HEK293T (cell line): ENCODE measurements around the gene FZD2.
"Not testable (repeated sequence)": the region's sequence is repeated elsewhere in the genome, so short reads cannot be mapped to it uniquely, and the experiment has no call there.

Experiments
- CTCF ChIA-PET: fragments of 350-600 bp; formaldehyde crosslinking; extraction: SDS; loops from one replicate; lab custom pipeline; 2021; ENCODE audit warnings: antibody characterized with exemption, inconsistent platforms; lab: Yijun Ruan, JAX
- POLR2A ChIA-PET: fragments of 350-600 bp; formaldehyde crosslinking; extraction: SDS; loops from one replicate; lab custom pipeline; 2020; ENCODE audit warnings: antibody characterized with exemption, inconsistent platforms; lab: Yijun Ruan, JAX
- DNase-seq: peaks from one replicate; pipeline ENCODE4 v3.0.0; 2012; ENCODE audit warnings: mixed read lengths; ENCODE audit errors: extremely low spot score
- ARNT ChIP-seq: fragments of 450-650 bp; IDR thresholded peaks from 2 replicates; pipeline ENCODE4 v1.6.1; 2017; ENCODE audit warnings: mild to moderate bottlenecking
- BHLHE40 ChIP-seq: fragments of 450-650 bp; IDR thresholded peaks from 2 replicates; pipeline ENCODE4 v1.6.1; 2016; ENCODE audit warnings: mild to moderate bottlenecking, moderate library complexity, borderline replicate concordance
- CTBP1 ChIP-seq: fragments of 450-650 bp; IDR thresholded peaks from 2 replicates; pipeline ENCODE4 v1.6.1; 2016; ENCODE audit warnings: borderline replicate concordance
- ELF4 ChIP-seq: fragments of 450-650 bp; IDR thresholded peaks from 2 replicates; pipeline ENCODE4 v1.6.1; 2017; ENCODE audit warnings: antibody characterized with exemption
- FOXA1 ChIP-seq: fragments of 450-650 bp; IDR thresholded peaks from 2 replicates; pipeline ENCODE4 v1.6.1; 2016; ENCODE audit warnings: mild to moderate bottlenecking
- FOXK2 ChIP-seq: fragments of 450-650 bp; IDR thresholded peaks from 2 replicates; pipeline ENCODE4 v1.6.1; 2016; ENCODE audit warnings: mild to moderate bottlenecking
- FOXM1 ChIP-seq: fragments of 450-650 bp; IDR thresholded peaks from 2 replicates; pipeline ENCODE4 v1.6.1; 2017; ENCODE audit warnings: mild to moderate bottlenecking, borderline replicate concordance
- HDGF ChIP-seq: fragments of 450-650 bp; IDR thresholded peaks from 2 replicates; pipeline ENCODE4 v1.6.1; 2017; ENCODE audit warnings: antibody characterized with exemption, borderline replicate concordance
- L3MBTL2 ChIP-seq: fragments of 450-650 bp; conservative IDR thresholded peaks from 2 replicates; pipeline ENCODE4 v1.6.1; 2016; ENCODE audit warnings: mild to moderate bottlenecking
- LEF1 ChIP-seq: fragments of 450-650 bp; IDR thresholded peaks from 2 replicates; pipeline ENCODE4 v1.6.1; 2017; ENCODE audit warnings: mild to moderate bottlenecking, borderline replicate concordance
- NFRKB ChIP-seq: fragments of 450-650 bp; IDR thresholded peaks from 2 replicates; pipeline ENCODE4 v1.6.1; 2016; ENCODE audit warnings: mild to moderate bottlenecking, moderate library complexity
- SP1 ChIP-seq: fragments of 450-650 bp; IDR thresholded peaks from 2 replicates; pipeline ENCODE4 v1.6.1; 2017
- SUZ12 ChIP-seq: fragments of 450-650 bp; IDR thresholded peaks from 2 replicates; pipeline ENCODE4 v1.6.1; 2016; ENCODE audit warnings: mild to moderate bottlenecking
- TARDBP ChIP-seq: fragments of 450-650 bp; IDR thresholded peaks from 2 replicates; pipeline ENCODE4 v1.6.1; 2016
- ZNF384 ChIP-seq: fragments of 450-650 bp; IDR thresholded peaks from 2 replicates; pipeline ENCODE4 v1.6.1; 2016
- TF ChIP-seq, protein P1 (sequence below): fragments of 450-650 bp; IDR thresholded peaks from 2 replicates; pipeline ENCODE4 v1.6.1; 2016

Gene FZD2

DNA sequence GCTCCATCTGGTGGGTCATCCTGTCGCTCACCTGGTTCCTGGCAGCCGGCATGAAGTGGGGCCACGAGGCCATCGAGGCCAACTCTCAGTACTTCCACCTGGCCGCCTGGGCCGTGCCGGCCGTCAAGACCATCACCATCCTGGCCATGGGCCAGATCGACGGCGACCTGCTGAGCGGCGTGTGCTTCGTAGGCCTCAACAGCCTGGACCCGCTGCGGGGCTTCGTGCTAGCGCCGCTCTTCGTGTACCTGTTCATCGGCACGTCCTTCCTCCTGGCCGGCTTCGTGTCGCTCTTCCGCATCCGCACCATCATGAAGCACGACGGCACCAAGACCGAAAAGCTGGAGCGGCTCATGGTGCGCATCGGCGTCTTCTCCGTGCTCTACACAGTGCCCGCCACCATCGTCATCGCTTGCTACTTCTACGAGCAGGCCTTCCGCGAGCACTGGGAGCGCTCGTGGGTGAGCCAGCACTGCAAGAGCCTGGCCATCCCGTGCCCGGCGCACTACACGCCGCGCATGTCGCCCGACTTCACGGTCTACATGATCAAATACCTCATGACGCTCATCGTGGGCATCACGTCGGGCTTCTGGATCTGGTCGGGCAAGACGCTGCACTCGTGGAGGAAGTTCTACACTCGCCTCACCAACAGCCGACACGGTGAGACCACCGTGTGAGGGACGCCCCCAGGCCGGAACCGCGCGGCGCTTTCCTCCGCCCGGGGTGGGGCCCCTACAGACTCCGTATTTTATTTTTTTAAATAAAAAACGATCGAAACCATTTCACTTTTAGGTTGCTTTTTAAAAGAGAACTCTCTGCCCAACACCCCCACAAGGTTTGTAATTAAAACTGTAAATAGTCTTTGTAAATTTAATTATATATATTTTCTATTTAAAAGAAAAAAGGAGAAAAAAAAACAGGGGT, 1.7 kb downstream of the FZD2 start:
- TF ChIP-seq SP1, result no peak
- no peak for TF ChIP-seq ZNF384
- TF ChIP-seq BHLHE40, result no peak
- TF ChIP-seq TARDBP, result no peak
- TF ChIP-seq FOXA1, result no peak
- no peak for TF ChIP-seq SUZ12
- no peak for TF ChIP-seq L3MBTL2
- no peak for TF ChIP-seq ELF4
- no peak for TF ChIP-seq NFRKB
- no peak for TF ChIP-seq HDGF
- no peak for TF ChIP-seq FOXK2
- TF ChIP-seq, protein P1, sequence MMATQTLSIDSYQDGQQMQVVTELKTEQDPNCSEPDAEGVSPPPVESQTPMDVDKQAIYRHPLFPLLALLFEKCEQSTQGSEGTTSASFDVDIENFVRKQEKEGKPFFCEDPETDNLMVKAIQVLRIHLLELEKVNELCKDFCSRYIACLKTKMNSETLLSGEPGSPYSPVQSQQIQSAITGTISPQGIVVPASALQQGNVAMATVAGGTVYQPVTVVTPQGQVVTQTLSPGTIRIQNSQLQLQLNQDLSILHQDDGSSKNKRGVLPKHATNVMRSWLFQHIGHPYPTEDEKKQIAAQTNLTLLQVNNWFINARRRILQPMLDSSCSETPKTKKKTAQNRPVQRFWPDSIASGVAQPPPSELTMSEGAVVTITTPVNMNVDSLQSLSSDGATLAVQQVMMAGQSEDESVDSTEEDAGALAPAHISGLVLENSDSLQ, result no peak
- no peak for TF ChIP-seq ARNT
- TF ChIP-seq CTBP1, result no peak
- TF ChIP-seq LEF1, result no peak
- TF ChIP-seq FOXM1, result no peak
- POLR2A ChIA-PET, result no interaction called here
- no peak for DNase-seq
- CTCF ChIA-PET, result no interaction called here

DNA sequence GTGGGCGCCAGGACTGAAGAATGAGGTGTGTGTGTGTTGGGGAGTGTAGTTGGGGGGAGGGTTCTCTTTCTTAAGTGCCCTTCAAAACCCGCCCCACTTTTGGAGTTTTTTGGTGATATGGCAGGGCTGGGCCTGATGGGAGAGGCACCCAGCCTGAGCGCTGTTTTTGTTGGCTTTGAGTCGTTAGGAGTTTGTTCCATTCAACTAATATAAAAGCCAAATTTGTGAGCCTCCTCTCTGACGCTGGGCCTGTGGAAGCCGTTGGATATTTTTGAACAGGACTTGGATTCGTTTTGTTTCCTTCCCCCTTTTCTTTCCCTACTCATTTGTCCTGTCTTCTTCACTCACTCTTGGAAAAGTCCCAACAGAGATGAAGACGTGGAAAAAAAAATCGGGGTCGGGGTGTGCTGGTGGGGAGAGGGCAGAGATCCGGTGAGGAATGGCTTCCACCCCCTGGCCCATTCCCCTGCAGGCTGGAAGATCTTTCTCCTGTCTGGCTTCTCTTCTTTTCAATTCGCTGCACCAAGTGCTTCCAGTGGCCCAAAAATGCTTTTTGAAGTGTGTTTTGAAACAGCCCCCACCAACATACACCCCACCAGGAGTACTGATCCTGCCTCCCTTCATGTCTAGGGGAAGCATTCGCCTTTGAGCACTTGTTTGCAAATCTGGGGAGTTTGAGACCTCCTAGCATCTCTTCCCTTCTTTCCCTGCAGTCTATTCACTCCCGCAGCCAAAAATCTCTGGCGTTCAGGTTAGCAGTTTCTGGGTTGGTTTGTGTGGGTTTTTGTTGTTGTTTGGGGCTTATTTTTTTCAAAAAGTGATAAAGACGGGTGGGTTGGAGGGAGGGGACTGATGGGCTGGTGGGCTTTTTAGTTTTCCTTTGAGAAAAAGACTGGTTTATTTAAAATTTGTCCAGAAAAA, 2.6 kb downstream of the FZD2 start:
- POLR2A ChIA-PET, result no interaction called here
- TF ChIP-seq SP1 (no peak), FOXM1 (no peak), CTBP1 (no peak), TARDBP (no peak), HDGF (no peak), L3MBTL2 (no peak), FOXK2 (no peak), ZNF384 (no peak), FOXA1 (no peak), ARNT (no peak), BHLHE40 (no peak), LEF1 (no peak), SUZ12 (no peak), NFRKB (no peak), ELF4 (no peak)
- TF ChIP-seq, protein P1, result no peak
- CTCF ChIA-PET, result no interaction called here
- DNase-seq, result no peak

DNA sequence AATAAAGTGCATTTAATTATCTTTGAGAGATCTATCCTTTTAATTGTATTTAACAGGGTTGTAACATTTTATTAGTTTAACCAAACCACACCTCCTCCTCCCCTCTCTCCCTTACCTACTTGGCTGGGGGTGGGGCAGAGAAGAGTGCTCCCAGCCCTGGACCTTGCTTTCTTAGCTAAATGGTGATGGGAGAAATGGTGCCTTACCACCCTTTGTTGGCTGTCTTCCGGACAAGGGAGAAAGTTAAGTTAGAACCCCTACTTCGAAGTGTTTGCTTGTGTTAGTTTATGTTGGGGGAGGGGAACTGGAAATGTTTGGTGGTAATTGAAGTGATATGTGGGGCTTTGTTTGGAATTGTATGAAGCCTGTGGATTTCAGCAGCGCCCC, 3.9 kb downstream of the FZD2 start:
- CTCF ChIA-PET, result no interaction called here
- TF ChIP-seq ELF4, result no peak
- no peak for TF ChIP-seq NFRKB
- POLR2A ChIA-PET, result interaction anchor here (1.3 kb wide), 1 partner anchor 25 kb away, joined by 4 read pairs; no protein-coding TSS in a partner anchor

GRCh38 chr17:44564429-44564828, 7.1 kb downstream of the FZD2 start:
- CTCF ChIA-PET, result no interaction called here
- POLR2A ChIA-PET, result no interaction called here
- DNase-seq, result no peak
- TF ChIP-seq, protein P1, result no peak
- no peak for TF ChIP-seq SP1
- no peak for TF ChIP-seq ZNF384
- no peak for TF ChIP-seq HDGF
- TF ChIP-seq FOXA1, result no peak

More for the DNA sequence above, 3.9 kb downstream of the FZD2 start:
- DNase-seq, result no peak

DNA sequence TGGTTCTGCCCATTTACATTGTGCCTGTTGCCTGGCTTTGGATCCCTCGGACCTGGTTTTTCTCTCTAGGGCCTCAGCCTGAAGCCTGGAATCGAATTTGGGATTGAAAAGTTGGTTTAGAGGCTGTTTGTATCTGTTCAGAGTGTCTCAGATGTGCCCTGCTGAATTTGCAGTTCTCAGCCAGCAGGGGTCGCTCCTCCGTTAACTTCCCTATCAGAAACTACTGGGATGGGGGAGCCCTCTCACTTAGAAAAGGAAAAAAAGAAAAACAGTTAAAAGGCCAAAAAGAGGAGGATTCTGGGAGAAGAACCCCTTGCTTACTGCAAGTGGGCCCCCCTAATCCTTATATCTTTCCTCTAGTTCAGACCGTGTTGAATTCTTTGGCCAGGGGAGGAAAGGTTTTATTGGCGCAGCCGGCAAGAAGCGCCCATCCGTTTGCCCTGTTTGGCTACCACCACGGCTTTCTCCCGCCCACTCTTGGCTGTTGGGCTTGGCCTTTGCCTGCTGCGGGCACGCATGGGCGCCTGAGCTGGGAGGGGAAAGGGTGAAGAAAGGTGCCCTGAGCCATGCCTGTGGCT, 8.7 kb downstream of the FZD2 start:
- DNase-seq, result no peak
- POLR2A ChIA-PET, result no interaction called here
- CTCF ChIA-PET, result no interaction called here
- TF ChIP-seq CTBP1 (no peak), SUZ12 (no peak), HDGF (no peak), BHLHE40 (no peak), FOXM1 (no peak), ARNT (no peak), SP1 (no peak)

GRCh38 chr17:44568311-44568944, 11.1 kb downstream of the FZD2 start:
- CTCF ChIA-PET, result interaction anchor here (2.1 kb wide), 1 partner anchor 34 kb away, joined by 5 read pairs; no protein-coding TSS in a partner anchor
- POLR2A ChIA-PET, result interaction anchor here (2.0 to 2.3 kb wide), 2 partner anchors 12 to 19 kb away, joined by 8 to 11 read pairs; partner anchors contain the start of gene FZD2
- DNase-seq, result not testable (repeated sequence)
